Esophagus muscularis mucosa (tissue), 4 donors: ENCODE data around the gene ZDHHC21.

Experiments used
- EP300 ChIP-seq: sonication (generic); formaldehyde crosslinking; IDR thresholded peaks from one replicate; pipeline ENCODE4 v1.6.1; 2017; ENCODE audit warnings: antibody characterized with exemption
- POLR2A ChIP-seq: fragments of 450-650 bp; IDR thresholded peaks from one replicate; pipeline ENCODE4 v1.6.1; 2017; ENCODE audit warnings: antibody characterized with exemption, moderate library complexity, mild to moderate bottlenecking, low read depth
- POLR2AphosphoS5 ChIP-seq, 2 donors: sonication (generic); formaldehyde crosslinking; IDR thresholded peaks; one replicate each; pipeline ENCODE4 v1.6.1; 2017; ENCODE audit warnings: antibody characterized with exemption in 2 of 2
- TF ChIP-seq, protein P1 (sequence below), 3 experiments: fragments of 200-600 bp in 2 of 3; fragments of 450-650 bp in 1 of 3; sonication (generic) in 2 of 3; IDR thresholded peaks; one replicate each; pipeline ENCODE4 v1.5.1; 2017 to 2019; ENCODE audit warnings: antibody characterized with exemption in 3 of 3, mild to moderate bottlenecking in 2 of 3, moderate library complexity in 1 of 3

DNA sequence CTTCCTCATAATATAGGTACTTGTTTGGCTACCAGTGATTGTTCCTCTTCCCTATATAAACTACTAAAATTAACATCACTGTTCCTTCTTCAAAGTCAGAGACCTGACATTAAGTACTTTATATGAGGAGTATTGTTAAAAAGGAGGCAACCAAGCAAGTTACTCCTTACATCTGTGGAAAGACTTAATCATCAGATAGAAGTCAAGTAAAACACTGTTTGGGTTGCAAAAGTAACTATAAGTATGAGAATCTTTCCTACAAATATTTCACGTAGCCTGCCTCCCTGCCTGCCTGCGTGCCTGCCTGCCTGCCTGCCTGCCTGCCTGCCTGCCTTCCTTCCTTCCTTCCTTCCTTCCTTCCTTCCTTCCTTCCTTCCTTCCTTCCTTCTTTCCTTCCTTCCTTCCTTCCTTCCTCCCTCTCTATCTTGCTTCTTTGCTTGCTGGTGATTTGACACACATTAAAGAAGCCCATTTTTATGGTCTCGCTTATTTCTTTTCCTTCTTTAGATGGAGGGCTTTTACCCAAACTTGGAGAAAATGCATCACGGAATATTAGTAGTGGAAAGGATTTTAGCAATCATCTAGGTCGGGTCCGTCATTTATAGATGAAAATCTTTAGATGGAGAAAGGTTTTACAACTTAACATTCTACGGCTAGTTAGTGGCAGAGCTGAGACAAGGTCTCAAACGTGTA, 26.1 kb upstream of the ZDHHC21 start:
- TF ChIP-seq, protein P1, sequence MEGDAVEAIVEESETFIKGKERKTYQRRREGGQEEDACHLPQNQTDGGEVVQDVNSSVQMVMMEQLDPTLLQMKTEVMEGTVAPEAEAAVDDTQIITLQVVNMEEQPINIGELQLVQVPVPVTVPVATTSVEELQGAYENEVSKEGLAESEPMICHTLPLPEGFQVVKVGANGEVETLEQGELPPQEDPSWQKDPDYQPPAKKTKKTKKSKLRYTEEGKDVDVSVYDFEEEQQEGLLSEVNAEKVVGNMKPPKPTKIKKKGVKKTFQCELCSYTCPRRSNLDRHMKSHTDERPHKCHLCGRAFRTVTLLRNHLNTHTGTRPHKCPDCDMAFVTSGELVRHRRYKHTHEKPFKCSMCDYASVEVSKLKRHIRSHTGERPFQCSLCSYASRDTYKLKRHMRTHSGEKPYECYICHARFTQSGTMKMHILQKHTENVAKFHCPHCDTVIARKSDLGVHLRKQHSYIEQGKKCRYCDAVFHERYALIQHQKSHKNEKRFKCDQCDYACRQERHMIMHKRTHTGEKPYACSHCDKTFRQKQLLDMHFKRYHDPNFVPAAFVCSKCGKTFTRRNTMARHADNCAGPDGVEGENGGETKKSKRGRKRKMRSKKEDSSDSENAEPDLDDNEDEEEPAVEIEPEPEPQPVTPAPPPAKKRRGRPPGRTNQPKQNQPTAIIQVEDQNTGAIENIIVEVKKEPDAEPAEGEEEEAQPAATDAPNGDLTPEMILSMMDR (IDR thresholded peaks at IDR 0.05), result no peak
- TF ChIP-seq POLR2A (no peak), EP300 (no peak), POLR2AphosphoS5 (IDR thresholded peaks at IDR 0.05) (no peak)
